HG03108 (cell line): ENCODE measurements around the gene STARD9.
"Not testable (repeated sequence)": the region's sequence is repeated elsewhere in the genome, so short reads cannot be mapped to it uniquely, and the experiment has no call there.

Experiments used
- ATAC-seq: cut with Tn5 transposase; IDR thresholded peaks from one replicate; pipeline ENCODE4 v1.9.1; 2021; ENCODE audit warnings: moderate library complexity; ENCODE audit not compliant: unreplicated experiment

Gene STARD9

GRCh38 chr15:42575188-42576039, at the start of gene STARD9:
Gene STARD9 (plus strand): TSS chr15:42575606. CDS start chr15:42575716, 110 bp downstream.
- ATAC-seq = peak; percentile 86

- ATAC-seq = no peak
These were observed 46.4 kb upstream of the STARD9 start for GRCh38 chr15:42528970-42529369.

GRCh38 chr15:42533246-42533645, 42.2 kb upstream of the STARD9 start:
- no peak for ATAC-seq

- no peak for ATAC-seq
These were observed 30.4 kb upstream of the STARD9 start for GRCh38 chr15:42544853-42545629.

- peak; percentile 6 for ATAC-seq
These were observed 27.5 kb upstream of the STARD9 start for GRCh38 chr15:42547918-42548248.

GRCh38 chr15:42548249-42549031, 27.0 kb upstream of the STARD9 start, which contains the start of the genes HAUS2 and LRRC57:
Gene HAUS2 (plus strand): TSS chr15:42548838. CDS start chr15:42548873, 35 bp downstream.
Gene LRRC57 (minus strand): TSS chr15:42548793. CDS start chr15:42548434, 359 bp downstream.
- ATAC-seq = peak; percentile 77

GRCh38 chr15:42549032-42549491, 26.3 kb upstream of the STARD9 start:
- ATAC-seq = peak; percentile 10

- ATAC-seq = no peak
These were observed 25.5 kb upstream of the STARD9 start for GRCh38 chr15:42549741-42550392.

GRCh38 chr15:42553554-42553953, 21.9 kb upstream of the STARD9 start:
- no peak for ATAC-seq

GRCh38 chr15:42556550-42557207, 18.7 kb upstream of the STARD9 start:
- not testable (repeated sequence) for ATAC-seq

- ATAC-seq = no peak
These were observed 16.7 kb upstream of the STARD9 start for GRCh38 chr15:42558739-42559138.

- no peak for ATAC-seq
These were observed 711 bp downstream of the STARD9 start for GRCh38 chr15:42576040-42576594.

GRCh38 chr15:42576776-42577175, 1.4 kb downstream of the STARD9 start:
- ATAC-seq = no peak

GRCh38 chr15:42577514-42578031, 2.2 kb downstream of the STARD9 start:
- ATAC-seq = no peak

- no peak for ATAC-seq
These were observed 3.7 kb downstream of the STARD9 start for GRCh38 chr15:42578984-42579537.

GRCh38 chr15:42581272-42581730, 5.9 kb downstream of the STARD9 start:
- peak; percentile 89 for ATAC-seq

GRCh38 chr15:42582569-42583375, 7.4 kb downstream of the STARD9 start:
- no peak for ATAC-seq
